ENCODE measurements around the gene TNIK. TPM values are rescaled to one million over a fixed set of nuclear protein-coding genes. Genes with fewer than 3 reads are reported as not detected.

Gene TNIK
- total and polyA plus RNA-seq, 2 of the 4 experiments (the other 2 are of a cell fraction) = 3.4 to 6.3 TPM

DNA sequence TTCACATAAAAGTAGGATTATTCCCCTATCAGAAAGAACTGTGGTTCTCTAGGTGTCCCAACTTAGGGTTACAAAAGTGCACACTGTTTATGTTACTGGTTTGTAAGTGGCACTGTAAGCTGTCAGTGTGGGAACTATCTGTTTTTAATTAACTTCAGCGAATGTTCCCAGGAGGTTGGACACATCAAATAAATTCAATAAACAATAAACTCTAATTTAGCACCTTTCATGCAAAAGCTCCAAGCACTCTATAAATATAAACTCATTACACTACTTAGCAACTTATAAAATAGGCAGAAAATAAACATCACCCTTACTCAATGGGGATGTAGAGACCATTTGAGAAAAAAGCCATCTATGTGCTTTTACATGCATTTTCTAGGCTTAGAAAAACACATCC, 265.2 kb downstream of the TNIK start:
- ChIA-PET CTCF (no interaction called here), POLR2A (ENCODE audit: unreplicated experiment) (no interaction called here)
- Histone ChIP-seq H3K9ac (ENCODE audit: low read depth, low read length) (no peak overlapping the region), H2BK120ac (ENCODE audit: low read depth, low read length) (no peak overlapping the region), H2AFZ (replicated peaks; ENCODE audit: low read length, poor library complexity) (no peak overlapping the region), H2BK5ac (ENCODE audit: low read depth, low read length, poor library complexity, severe bottlenecking) (no peak overlapping the region), H3K4me2 (ENCODE audit: low read depth, low read length) (no peak overlapping the region), H3K27ac (ENCODE audit: insufficient read depth, low read length) (no peak overlapping the region), H2BK15ac (ENCODE audit: low read depth, low read length) (no peak overlapping the region), H3K9me3 (ENCODE audit: control insufficient read depth, insufficient read depth, low read length) (no peaks in the 10 kb centered on the region), H2BK20ac (ENCODE audit: low read depth, low read length) (no peak overlapping the region), H3K4ac (ENCODE audit: low read depth, low read length) (no peak overlapping the region), H4K20me1 (ENCODE audit: insufficient read depth, low read length) (no peaks in the 10 kb centered on the region), H3K9me1 (ENCODE audit: insufficient read depth, low read length) (no peaks in the 10 kb centered on the region), H3K23ac (ENCODE audit: low read depth, low read length) (no peak overlapping the region), H3K4me3 (ENCODE audit: insufficient read depth, low read depth, low read length) (no peak overlapping the region), H3K18ac (ENCODE audit: low read depth, low read length) (no peak overlapping the region), H4K5ac (ENCODE audit: low read depth, low read length) (no peak overlapping the region), H3K36me3 (ENCODE audit: control insufficient read depth, insufficient read depth, low read length) (no peaks in the 10 kb centered on the region), H4K8ac (ENCODE audit: low read depth in 2 of 2, low read length in 2 of 2) (no peak overlapping the region), H4K91ac (ENCODE audit: insufficient read depth, low read depth, low read length) (no peak overlapping the region), H2AK5ac (ENCODE audit: low read depth, low read length) (no peak overlapping the region), H3K14ac (replicated peaks; ENCODE audit: low read depth, low read length) (no peak overlapping the region), H3K79me1 (ENCODE audit: low read depth in 1 of 2, low read length in 2 of 2) (no peaks in the 10 kb centered on the region), H3K56ac (ENCODE audit: extremely low read depth, insufficient read depth, low read length) (no peak overlapping the region), H2AK9ac (replicated peaks; ENCODE audit: low read depth, low read length, poor library complexity) (no peak overlapping the region), H3K4me1 (ENCODE audit: control insufficient read depth, insufficient read depth, low read length) (no peaks in the 10 kb centered on the region), H3K27me3 (ENCODE audit: control insufficient read depth, insufficient read depth, low read length) (no peaks in the 10 kb centered on the region)
- BruUV-seq (replicated peaks) = no TSS peak
- DNase-seq (no peak), ATAC-seq (ENCODE audit: low read depth) (no peak)
- in situ Hi-C loops (cut with MboI; ENCODE audit: low sequenced_read_pairs) = no loop called here
- TF ChIP-seq, protein P1, sequence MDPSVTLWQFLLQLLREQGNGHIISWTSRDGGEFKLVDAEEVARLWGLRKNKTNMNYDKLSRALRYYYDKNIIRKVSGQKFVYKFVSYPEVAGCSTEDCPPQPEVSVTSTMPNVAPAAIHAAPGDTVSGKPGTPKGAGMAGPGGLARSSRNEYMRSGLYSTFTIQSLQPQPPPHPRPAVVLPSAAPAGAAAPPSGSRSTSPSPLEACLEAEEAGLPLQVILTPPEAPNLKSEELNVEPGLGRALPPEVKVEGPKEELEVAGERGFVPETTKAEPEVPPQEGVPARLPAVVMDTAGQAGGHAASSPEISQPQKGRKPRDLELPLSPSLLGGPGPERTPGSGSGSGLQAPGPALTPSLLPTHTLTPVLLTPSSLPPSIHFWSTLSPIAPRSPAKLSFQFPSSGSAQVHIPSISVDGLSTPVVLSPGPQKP (IDR thresholded peaks at IDR 0.05; ENCODE audit: borderline replicate concordance, low read depth, low read length) = no peak
- no peak for TF ChIP-seq SMC3 (IDR thresholded peaks at IDR 0.05; ENCODE audit: low read depth, low read length)
- TF ChIP-seq NFE2L2 (IDR thresholded peaks at IDR 0.05; ENCODE audit: low read depth, low read length) = no peak
- TF ChIP-seq MAZ (IDR thresholded peaks at IDR 0.05; ENCODE audit: borderline replicate concordance, low read depth, low read length) = no peak
- TF ChIP-seq, protein P2, sequence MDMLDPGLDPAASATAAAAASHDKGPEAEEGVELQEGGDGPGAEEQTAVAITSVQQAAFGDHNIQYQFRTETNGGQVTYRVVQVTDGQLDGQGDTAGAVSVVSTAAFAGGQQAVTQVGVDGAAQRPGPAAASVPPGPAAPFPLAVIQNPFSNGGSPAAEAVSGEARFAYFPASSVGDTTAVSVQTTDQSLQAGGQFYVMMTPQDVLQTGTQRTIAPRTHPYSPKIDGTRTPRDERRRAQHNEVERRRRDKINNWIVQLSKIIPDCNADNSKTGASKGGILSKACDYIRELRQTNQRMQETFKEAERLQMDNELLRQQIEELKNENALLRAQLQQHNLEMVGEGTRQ (IDR thresholded peaks at IDR 0.05; ENCODE audit: low read depth, low read length) = no peak
- no peak for TF ChIP-seq RAD21 (IDR thresholded peaks at IDR 0.05; ENCODE audit: low read length)
- TF ChIP-seq POLR2A (IDR thresholded peaks at IDR 0.05; ENCODE audit: low read depth, low read length) = no peak
- no CpG with 5 or more reads among the region's 1 CpG for WGBS, 2 experiments (ENCODE audit: extremely low coverage in 2 of 2, insufficient read length in 1 of 2)
- intact Hi-C loops (cut with micrococcal nuclease) = no loop called here
- dilution Hi-C loops (cut with HindIII; ENCODE audit: low sequenced_read_pairs, unreplicated experiment) = no loop called here

Data from IMR-90 (cell line).